ENCODE data around the gene A1BG.

DNA sequence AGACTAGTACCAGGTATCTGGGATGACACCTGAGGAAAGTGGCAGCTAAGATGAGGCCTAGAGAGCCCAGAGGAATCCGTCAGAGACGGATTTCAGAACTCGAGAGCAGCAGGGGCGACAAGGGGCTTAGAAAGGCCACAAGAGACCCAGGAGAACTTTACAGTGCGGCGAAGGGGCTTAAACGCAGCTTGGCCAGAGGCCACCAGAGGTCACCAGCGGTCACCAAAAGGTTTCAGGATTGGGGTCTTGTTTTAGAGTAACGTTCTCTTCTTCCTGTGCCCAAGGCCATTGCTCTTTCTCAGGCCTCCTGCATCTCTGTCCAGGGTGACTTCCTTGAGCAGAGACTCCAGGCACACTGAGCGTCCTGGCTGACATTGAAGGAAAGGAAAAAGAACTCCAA lies 24.3 kb downstream of the A1BG start:
- TF ChIP-seq EP300 (IDR thresholded peaks at IDR 0.05) (no peak), POLR2A (IDR thresholded peaks at IDR 0.05) (no peak)

Data from tibial nerve (tissue), 3 donors.